GM12874 (cell line): ENCODE measurements around the gene AFF1.

Experiments used
- CTCF ChIP-seq: IDR thresholded peaks from 2 replicates; pipeline ENCODE4 v1.5.1; 2011; ENCODE audit warnings: low read depth, mild to moderate bottlenecking, control low read depth, low read length, moderate library complexity; ENCODE audit not compliant: insufficient read depth

Gene AFF1

DNA sequence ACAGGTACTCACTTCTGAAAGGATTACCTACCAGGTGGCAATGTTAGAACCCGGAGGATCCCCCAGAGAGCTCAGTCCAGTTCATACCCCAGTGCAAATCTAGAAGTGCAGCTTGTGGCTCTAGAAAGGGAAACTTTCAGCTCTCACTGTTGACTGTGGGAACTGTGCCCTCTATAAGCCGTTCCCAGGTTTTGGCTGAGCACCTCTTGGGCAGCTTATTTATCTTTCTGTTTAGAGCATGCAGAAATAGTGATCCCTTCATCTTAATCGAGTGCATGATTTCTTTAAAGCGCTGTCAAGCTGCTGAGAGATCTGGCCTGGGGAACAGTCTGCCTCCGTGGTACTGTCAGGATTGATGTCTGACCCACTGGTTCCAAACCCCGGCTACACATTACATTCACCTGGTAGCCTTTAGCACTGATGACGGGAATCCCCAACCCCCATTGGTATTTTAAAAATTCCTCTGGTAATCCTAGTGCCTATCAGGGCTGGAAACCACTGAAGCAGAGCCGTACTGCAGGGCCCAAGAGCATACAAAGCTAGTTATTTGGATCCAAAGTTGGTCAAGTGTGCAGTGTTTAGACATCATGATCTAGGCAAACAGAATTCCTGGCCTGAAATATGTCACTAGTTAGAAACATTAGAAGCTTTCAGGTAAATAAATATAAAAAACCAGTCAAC is 182.4 kb downstream of the AFF1 start:
- no peak for TF ChIP-seq CTCF

GRCh38 chr4:87117732-87118075 is 182.9 kb downstream of the AFF1 start:
- TF ChIP-seq CTCF: no peak

GRCh38 chr4:87118421-87118820 is 183.6 kb downstream of the AFF1 start:
- no peak for TF ChIP-seq CTCF

DNA sequence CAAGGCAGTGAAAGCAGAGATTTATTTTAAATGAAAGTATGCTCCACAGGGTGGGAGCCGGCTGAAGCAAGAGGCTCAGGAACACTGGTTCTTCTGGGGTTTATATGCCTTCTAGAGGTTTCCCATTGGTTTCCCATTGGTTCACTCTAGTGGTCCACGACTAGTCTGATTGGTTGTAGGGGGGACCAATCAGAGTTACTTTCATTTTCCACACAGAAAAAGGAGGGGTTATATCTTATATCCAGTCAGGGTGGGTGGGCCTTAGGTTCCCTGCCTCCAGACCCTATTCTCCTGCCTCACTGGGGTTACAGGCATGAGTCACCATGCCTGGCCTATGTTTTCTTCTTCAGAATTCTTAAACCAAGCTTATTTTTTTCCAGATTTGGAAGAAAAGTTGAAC is 184.0 kb downstream of the AFF1 start:
- no peak for TF ChIP-seq CTCF

GRCh38 chr4:87120010-87120409 is 185.2 kb downstream of the AFF1 start:
- TF ChIP-seq CTCF: no peak

- TF ChIP-seq CTCF: no peak
These were observed 185.8 kb downstream of the AFF1 start for GRCh38 chr4:87120411-87121162.

- no peak for TF ChIP-seq CTCF
These were observed 186.7 kb downstream of the AFF1 start for GRCh38 chr4:87121341-87122065.
